NCI-H1417 treated with DMSO at 0.1 percent for 48 hours (cell line): ENCODE results near the gene SNX9.
"Not testable (repeated sequence)": the region's sequence is repeated elsewhere in the genome, so short reads cannot be mapped to it uniquely, and the experiment has no call there.

Source experiments
- DNase-seq: peaks from one replicate; lab custom pipeline; 2025; lab: John Stamatoyannopoulos, UW

Gene SNX9

GRCh38 chr6:157831424-157832249, 8.6 kb downstream of the SNX9 start:
- DNase-seq, result no peak

DNA sequence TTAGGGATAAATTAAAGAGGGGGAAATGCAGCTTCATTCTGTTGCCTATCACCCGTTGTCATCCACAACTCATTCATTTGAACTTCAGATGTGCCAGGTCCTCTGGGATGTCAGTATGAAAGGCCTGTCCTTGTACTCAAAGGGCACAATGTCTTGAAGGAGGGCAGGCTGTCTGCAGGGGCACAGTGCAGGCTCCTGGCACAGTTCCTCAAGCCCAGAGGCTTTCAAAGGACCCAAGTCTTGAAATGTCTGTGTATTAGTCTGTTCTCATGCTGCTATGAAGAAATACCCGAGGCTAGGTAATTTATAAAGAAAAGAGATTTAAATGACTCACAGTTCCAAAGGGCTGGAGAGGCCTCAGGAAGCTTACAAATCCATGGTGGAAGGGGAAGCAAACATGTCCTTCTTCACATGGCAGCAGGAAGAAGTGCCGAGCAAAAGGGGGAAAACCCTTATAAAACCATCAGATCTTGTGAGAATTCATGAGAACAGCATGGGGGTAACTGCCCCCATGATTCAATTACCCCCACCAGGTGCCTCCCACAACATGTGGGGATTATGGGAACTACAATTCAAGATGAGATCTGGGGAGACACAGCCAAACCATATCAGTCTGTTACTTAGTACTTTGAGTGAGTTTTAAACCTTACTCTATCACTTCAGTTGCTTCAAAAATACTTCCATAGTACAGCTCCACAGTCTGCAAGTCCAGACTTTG, 9.4 kb downstream of the SNX9 start:
- DNase-seq, result no peak

- DNase-seq, result no peak
These were observed 11.5 kb downstream of the SNX9 start for GRCh38 chr6:157834549-157834948.

DNA sequence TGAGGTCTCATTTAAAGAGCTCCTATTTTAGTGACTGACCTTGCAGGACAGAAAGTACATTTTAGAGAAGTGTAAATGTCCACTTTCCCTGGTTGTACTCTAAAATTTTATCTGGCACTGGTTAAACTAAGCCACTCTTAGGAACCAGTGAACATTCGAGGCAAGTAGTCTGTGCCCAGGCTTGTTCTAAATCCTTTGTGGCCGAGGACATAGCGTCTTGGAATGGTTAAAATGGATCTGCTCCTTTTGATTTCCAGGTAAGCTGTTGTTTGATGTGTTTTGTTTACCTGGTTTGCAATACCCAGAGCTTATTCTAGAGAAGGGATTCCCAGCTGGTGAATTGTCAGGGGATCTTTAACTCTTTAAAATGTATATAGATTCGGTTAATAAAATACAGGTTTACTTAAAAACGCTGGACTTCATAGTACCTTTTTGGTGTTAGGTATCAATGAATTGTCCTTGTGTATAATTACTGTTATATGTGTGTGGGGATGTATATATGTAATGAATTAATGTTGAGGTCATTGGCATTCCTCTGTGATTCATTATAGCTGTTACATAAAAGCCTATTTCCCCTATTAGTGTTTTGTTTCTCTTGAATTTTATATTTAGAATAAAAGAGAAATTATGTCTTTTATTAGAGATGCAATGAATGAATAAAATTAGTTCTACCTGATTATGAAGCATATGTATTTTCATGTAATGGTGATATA, 15.8 kb downstream of the SNX9 start:
- no peak for DNase-seq

- DNase-seq, result no peak
These were observed 16.6 kb downstream of the SNX9 start for GRCh38 chr6:157839606-157840005.

DNA sequence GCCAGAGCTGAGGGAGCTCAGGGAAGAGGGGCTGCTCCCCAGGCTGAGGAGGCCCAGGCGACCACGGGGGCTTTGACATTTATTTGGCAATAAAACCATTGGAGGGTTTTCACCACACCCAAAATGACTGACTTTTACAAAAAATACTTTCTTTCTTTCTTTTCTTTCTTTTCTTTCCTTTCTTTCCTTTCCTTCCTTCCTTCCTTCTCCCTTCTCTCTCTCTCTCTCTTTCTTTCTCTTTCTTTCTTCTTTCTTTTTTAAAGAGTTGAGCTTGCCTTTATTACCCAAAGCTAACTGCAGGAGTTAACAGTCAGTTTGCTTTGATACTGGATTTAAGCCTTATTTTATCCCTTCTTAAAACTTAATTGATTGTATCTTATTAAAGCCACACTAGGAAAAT, 17.2 kb downstream of the SNX9 start:
- no peak for DNase-seq

- no peak for DNase-seq
These were observed 17.7 kb downstream of the SNX9 start for GRCh38 chr6:157840776-157841175.

DNA sequence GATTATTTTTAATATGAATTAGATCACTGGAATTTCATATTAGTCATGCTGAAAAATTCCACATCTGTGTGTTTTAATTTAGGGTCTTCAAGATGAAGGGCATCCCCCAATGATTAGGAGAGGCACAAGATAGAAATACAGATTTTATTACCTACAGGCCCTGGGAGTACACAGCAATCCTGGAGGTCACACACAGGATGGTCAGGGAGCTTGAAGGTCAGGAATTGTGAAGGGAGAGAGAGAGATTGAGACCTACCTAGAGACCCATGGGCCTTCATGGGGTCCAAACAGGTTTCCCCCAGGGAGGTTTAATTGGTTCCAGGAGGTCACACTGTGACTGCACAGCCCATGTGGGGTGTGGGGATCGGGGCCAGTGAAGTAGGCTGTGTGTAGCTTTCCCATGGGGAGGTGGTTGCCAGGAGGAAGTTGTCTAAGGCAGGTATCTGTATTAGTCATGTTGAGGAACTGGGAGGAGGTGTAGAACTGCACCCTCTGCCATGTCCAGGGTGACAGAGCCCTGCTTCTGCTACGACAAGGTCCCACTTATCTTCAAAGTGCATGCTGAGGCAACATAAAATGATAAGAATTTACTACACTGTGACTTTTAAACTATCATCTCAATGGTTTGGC, 18.3 kb downstream of the SNX9 start:
- no peak for DNase-seq

GRCh38 chr6:157842212-157842611, 19.2 kb downstream of the SNX9 start:
- DNase-seq, result no peak

DNA sequence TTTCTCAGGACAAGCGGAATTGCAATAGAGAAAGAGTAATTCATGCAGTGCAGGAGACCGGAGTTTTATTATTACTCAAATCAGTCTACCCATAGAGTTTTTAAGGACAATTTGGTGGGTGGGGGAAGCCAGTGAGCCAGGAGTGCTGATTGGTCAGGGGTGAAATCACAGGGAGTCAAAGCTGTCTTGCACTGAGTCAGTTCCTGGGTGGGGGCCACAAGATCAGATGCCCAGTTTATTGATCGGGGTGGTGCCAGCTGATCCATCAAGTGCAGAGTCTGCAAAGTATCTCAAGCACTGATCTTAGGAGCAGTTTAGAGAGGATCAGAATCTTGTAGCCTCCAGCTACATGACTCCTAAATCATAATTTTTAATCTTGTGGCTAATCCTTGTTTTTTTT, 21.1 kb downstream of the SNX9 start:
- not testable (repeated sequence) for DNase-seq

DNA sequence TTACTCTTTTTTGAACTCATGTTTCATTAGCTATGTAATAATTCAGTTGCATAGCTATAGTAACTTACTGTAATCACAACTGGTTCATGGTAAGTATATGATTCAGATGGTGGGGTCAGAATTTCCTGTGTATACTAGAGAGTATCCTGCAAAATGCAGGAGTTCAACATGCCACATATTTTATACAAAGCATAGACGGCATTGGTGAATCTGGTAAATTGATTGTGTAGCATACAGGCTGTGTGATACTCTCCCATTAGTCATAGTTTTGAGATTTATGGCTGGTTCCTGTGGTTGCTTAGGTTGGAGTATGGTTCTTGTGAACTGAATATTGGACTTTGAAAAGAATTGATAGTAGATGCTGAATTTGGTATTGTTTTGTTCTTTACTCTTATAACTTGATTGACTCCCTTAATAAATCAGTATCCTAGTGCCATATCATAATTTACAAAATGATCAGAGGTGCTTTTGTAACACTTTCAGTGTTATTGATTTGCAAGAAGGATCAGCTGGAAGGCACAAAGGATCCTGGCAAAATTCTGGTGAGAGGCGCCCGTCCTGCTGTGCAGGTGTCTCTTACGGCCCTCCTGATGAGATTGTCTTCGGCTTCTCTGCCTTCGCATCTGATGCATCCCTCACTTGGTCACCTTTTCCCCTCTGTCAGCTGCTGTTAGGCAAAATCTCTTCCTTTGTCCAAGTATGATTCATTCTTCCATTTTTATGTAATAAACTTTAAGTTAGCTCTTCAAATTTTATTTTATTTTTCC, 22.6 kb downstream of the SNX9 start:
- no peak for DNase-seq

GRCh38 chr6:157847846-157848245, 24.8 kb downstream of the SNX9 start:
- DNase-seq, result no peak

GRCh38 chr6:157848693-157849092, 25.6 kb downstream of the SNX9 start:
- DNase-seq, result no peak

DNA sequence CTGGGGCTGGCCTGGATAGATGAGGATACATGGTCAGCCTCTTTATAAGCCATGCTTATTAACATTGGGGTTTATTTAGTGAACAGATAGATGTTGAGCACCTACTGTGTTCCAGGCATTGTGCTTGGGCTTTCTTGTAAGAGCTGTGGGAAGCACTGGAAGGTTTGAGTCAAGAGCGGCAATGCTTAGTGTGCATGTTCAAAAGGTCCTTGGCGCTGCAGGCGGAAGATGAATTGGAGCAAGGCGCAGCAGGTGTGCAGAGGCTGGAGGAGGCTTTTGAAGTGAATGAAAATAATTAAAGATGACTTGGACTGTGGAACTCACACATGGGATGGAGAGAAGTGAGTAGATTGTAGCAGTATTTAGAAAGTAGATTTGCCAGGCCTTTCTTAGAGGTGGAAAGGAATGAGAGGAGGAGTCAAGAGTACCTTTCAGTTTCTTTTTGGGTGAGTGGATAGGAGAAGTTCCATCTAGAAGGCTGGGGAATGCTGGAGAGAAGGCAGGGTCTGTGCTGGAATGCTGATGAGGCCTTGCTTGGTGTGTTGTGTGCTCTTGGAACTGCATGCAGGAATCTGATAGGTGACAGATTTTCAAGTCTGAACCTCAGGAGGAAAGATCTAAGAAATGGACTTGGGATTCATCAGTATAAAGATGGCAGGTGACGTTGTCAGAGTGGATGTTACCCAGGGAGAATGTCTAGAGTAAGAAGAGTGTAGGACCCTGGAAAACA, 26.4 kb downstream of the SNX9 start:
- DNase-seq, result no peak

DNA sequence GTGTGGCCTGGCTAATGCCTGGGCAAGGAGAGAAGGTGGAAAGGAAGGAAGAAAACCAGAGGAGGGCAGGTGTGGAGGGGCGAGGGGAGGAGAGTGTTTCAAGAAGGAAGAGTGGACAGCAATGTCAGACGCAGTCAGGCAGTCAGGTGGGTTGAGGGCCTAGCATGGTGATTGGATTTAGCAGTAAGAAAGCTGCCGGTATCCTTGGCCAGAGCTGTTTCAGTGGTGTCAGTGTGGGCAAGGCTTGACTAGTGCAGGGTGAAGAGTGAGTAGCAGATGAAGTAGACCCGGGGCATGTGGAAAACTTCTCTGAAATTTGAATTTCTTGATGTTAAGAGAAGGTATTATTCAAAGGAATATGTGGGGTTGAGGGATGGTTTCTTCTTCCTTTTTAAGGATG, 27.0 kb downstream of the SNX9 start:
- DNase-seq, result no peak

GRCh38 chr6:157853018-157853805, 30.2 kb downstream of the SNX9 start:
- DNase-seq, result no peak

DNA sequence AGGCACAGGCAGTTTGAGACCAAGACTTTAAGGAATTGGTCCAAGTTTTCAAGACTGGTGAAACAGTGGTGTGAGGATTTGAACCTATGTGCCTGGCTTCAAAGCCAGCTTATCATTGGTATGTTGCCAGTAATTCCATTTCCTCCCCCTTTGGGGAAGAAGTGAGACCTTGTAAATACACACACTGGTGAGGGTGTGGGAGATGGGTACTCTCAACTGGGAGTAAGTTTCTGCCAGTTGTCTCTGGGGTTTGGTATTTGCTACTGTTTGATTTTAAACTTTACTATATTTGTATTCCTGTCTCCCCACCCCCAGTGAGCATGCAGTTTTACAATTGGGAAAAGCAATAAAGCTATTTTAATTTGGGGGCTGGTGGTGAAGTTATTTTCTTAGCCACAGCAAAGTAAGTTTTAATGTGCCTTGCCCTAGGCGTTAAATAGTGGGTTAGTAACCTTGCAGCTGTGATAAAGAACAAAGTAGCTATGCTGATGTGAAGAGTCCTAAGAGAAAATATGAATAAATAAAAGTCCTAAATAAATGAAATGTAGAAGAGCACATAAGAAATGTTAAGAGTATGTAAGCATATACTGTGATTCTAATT, 31.0 kb downstream of the SNX9 start:
- DNase-seq, result no peak

GRCh38 chr6:157855325-157855724, 32.3 kb downstream of the SNX9 start:
- no peak for DNase-seq

DNA sequence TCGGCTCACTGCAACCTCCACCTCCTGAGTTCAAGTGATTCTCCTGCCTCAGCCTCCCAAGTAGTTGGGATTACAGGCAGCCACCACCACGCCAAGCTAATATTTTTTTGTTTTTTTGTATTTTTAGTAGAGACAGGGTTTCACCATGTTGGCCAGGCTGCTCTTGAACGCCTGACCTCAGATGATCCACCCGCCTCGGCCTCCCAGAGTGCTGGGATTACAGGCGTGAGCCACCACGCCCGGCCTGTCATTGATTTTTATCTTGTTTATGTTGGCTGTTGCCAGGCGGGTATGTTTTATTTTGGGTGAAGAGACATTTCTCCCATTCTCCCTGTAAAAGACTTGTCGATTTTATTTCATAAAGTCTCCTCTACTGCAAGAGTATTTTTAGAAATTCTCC, 32.8 kb downstream of the SNX9 start:
- not testable (repeated sequence) for DNase-seq

GRCh38 chr6:157858664-157859063, 35.6 kb downstream of the SNX9 start:
- not testable (repeated sequence) for DNase-seq
